Immature natural killer cell (primary cell): ENCODE measurements around the gene DKC1. TPM values are rescaled to one million over a fixed set of nuclear protein-coding genes. Genes with fewer than 3 reads are reported as not detected.

Experiments
- DNase-seq, 3 donors: peaks; one replicate each; pipeline ENCODE4 v3.0.0; 2022; ENCODE audit warnings: mixed read lengths in 1 of 3
- H3K27ac Mint-ChIP-seq, 6 donors: one replicate each; pipeline ENCODE4 v1.8.0; 2020; ENCODE audit warnings: mixed read lengths in 6 of 6, mild to moderate bottlenecking in 5 of 6, inconsistent platforms in 4 of 6, moderate library complexity in 3 of 6
- H3K27me3 Mint-ChIP-seq, 3 donors: one replicate each; pipeline ENCODE4 v1.8.0; 2020 to 2021; ENCODE audit warnings: low read depth in 3 of 3, mild to moderate bottlenecking in 3 of 3, mixed read lengths in 3 of 3, moderate library complexity in 3 of 3, inconsistent platforms in 1 of 3
- H3K36me3 Mint-ChIP-seq, 3 donors: one replicate each; pipeline ENCODE4 v1.8.0; 2020; ENCODE audit warnings: mixed read lengths in 3 of 3, inconsistent platforms in 2 of 3, mild to moderate bottlenecking in 2 of 3
- H3K4me1 Mint-ChIP-seq, 2 donors: one replicate each; pipeline ENCODE4 v1.8.0; 2020; ENCODE audit warnings: inconsistent platforms in 2 of 2, mild to moderate bottlenecking in 2 of 2, mixed read lengths in 2 of 2, moderate library complexity in 1 of 2
- H3K4me3 Mint-ChIP-seq, 5 donors: one replicate each; pipeline ENCODE4 v1.8.0; 2020; ENCODE audit warnings: mild to moderate bottlenecking in 5 of 5, mixed read lengths in 5 of 5, inconsistent platforms in 3 of 5, moderate library complexity in 3 of 5
- H3K9me3 Mint-ChIP-seq, 6 donors: one replicate each; pipeline ENCODE4 v1.8.0; 2020; ENCODE audit warnings: mild to moderate bottlenecking in 6 of 6, mixed read lengths in 6 of 6, inconsistent platforms in 4 of 6, moderate library complexity in 3 of 6
- polyA plus RNA-seq, 3 donors: library from polyadenylated mRNA; unstranded; fragments of 300-500 nt; fragmentation: Illumina TruSeq; gene quantifications; one replicate each; pipeline ENCODE4 v1.2.3, GENCODE V29; 2021

Gene DKC1
- 10 to 100 TPM; 21.1 to 35.5 (median 32.3) TPM for polyA plus RNA-seq

DNA sequence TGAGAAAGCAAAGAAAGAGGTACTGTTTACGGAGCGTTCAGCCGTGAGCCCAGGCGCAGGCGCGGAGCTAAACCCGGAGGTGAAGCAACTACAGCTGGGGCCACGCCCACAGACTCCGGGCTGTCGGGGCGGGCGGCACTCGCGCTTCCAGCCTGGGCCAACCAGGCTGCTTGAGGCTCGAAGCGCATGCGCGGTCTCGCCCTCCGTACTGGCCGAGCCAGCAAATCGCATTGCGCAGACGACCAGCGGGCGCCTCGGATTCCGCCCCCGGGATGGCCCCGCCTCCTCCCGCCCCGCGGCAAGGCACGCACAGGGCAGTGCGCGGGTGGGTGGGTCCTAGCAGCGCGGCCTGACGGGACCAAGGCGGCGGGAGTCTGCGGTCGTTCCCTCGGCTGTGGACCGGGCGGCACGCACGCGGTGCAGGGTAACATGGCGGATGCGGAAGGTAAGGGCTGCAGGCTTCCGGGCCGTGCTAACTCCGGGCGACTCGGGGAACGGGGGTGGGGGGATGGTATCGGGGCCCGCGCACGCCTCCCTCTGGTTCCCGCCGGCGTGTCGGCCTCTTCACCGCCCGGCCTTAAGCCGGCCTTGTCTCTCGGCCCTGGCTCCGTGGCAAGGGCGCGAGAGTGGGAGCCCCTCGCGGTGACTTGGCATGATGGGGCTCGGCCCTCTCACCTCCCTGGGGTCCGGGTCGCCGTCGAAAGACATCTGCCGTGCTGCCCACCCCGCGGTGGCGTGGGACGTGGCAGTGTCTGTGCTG lies at the start of gene DKC1:
TSS of gene DKC1 (plus strand) at position 328 of the 760 bp plus-strand sequence. CDS start at position 430, 102 bp downstream.
- H3K27ac Mint-ChIP-seq = peak within 1 kb of the TSS; percentile 73 to 92 (median 92)
- peaks cover 0 to 11% (median 6%) of the 10 kb centered on the region in 3 donors for H3K36me3 Mint-ChIP-seq
- peaks cover 17 to 22% of the 10 kb centered on the region in 2 donors for H3K4me1 Mint-ChIP-seq
- H3K4me3 Mint-ChIP-seq = peak within 1 kb of the TSS; percentile 84 to 90 (median 85)
- peaks cover 0 to 6% (median 3%) of the 10 kb centered on the region in 3 donors for H3K27me3 Mint-ChIP-seq
- DNase-seq = peak; percentile 93 to 96 (median 95)
- H3K9me3 Mint-ChIP-seq = no peaks in the 10 kb centered on the region

DNA sequence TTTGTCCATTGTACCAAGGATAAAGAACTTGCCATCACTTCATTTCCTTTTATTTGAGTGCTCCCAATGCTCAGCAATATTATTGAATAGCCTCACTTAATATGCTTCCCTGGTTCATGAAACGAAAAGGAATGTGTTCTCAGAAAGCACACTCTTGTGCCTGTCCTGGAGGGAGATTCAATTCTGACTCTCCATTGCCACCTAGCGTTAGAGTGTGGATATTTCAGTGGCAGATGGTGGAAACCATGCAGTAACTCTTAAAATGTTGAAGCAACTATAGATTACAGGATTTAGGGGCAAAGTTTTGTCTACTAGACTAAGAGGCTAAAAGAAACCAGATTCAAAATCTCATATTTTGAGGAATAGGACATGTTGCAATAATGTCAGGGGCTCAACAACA lies 47.7 kb upstream of the DKC1 start:
- DNase-seq = peak; percentile 56 to 67 (median 57)
- H3K27ac Mint-ChIP-seq = peak overlapping the region in 5 of 6 donors; percentile 54 to 90 (median 65)
- H3K4me1 Mint-ChIP-seq = peaks cover 79 to 86% of the 10 kb centered on the region in 2 donors
- H3K27me3 Mint-ChIP-seq = peaks cover 0 to 10% (median 2%) of the 10 kb centered on the region in 3 donors
- H3K4me3 Mint-ChIP-seq = peak overlapping the region in 2 of 5 donors; percentile 33 to 47
- H3K36me3 Mint-ChIP-seq = peaks cover 16 to 21% (median 19%) of the 10 kb centered on the region in 3 donors
- no peaks in the 10 kb centered on the region for H3K9me3 Mint-ChIP-seq

DNA sequence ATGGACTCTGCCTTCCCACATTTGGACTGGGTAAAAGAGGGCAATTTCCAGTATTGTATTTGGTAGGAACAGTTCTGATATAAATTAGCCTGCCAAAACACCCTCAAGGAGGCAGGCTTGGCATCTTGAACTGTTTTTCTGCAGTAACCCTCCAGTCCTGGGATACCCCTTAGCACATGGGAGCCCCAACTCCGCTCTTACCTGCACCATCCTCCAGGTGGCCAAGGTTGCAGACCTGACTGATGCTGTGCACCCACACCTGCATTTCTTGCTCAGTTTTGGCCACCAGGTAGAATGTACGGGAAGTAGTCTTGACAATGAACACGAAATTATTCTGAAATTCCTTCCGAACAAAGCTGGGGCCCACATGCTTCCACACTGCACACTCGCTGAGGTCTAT lies 46.8 kb upstream of the DKC1 start:
- H3K9me3 Mint-ChIP-seq = no peaks in the 10 kb centered on the region
- H3K36me3 Mint-ChIP-seq = peaks cover 16 to 21% (median 18%) of the 10 kb centered on the region in 3 donors
- no peak overlapping the region for H3K4me3 Mint-ChIP-seq
- H3K4me1 Mint-ChIP-seq = peaks cover 76 to 88% of the 10 kb centered on the region in 2 donors
- no peak for DNase-seq
- peaks cover 0 to 10% (median 2%) of the 10 kb centered on the region in 3 donors for H3K27me3 Mint-ChIP-seq
- peak overlapping the region in 1 of 6 donors; percentile 81 for H3K27ac Mint-ChIP-seq

DNA sequence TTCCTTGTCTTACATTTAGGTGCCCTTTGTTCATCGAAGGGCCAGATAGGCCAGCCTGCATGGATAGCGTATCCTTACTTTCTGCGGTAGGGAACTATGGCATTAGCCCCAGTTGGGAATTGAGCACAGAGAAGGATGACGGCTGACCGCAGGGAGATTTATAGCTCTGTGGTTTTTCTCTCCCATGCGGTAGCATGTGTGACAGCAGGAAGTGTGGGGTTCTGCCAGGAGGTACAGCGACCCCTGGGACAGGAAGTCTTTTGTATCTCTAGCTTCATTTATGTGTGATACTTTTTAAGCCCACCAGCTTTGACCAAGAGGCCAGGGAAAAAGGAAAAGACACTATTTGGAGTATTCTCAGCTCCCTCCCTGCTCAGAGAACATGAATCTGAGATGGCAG lies 44.8 kb upstream of the DKC1 start:
- Mint-ChIP-seq H3K27me3 (peaks cover 0 to 8% (median 4%) of the 10 kb centered on the region in 3 donors), H3K9me3 (no peaks in the 10 kb centered on the region), H3K27ac (peak overlapping the region; percentile 78 to 96 (median 88)), H3K4me3 (peak overlapping the region; percentile 72 to 83 (median 75)), H3K36me3 (peaks cover 5 to 14% (median 6%) of the 10 kb centered on the region in 3 donors), H3K4me1 (peaks cover 71 to 88% of the 10 kb centered on the region in 2 donors)
- peak; percentile 48 to 64 (median 56) for DNase-seq

DNA sequence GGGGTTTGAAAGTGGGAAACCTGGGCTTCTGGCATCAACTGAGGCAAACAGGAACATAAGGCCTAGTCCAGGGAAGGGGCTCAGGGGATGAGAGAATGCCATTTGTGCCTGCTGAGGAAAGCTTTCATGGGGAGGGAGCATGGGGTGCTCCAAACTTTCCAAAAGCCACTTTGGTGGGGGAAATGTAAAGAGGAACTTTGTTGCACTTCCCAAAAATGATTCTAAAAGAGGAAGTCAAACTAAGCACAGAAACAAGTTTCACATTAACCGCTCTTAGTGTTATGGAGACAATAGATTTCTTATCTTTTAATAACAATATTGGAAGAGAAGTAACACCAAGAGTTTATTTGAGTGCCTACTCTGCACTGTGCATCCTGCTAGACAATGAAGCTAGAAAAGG lies 44.0 kb upstream of the DKC1 start:
- H3K9me3 Mint-ChIP-seq = no peaks in the 10 kb centered on the region
- DNase-seq = no peak
- H3K4me3 Mint-ChIP-seq = peak overlapping the region; percentile 72 to 83 (median 75)

DNA sequence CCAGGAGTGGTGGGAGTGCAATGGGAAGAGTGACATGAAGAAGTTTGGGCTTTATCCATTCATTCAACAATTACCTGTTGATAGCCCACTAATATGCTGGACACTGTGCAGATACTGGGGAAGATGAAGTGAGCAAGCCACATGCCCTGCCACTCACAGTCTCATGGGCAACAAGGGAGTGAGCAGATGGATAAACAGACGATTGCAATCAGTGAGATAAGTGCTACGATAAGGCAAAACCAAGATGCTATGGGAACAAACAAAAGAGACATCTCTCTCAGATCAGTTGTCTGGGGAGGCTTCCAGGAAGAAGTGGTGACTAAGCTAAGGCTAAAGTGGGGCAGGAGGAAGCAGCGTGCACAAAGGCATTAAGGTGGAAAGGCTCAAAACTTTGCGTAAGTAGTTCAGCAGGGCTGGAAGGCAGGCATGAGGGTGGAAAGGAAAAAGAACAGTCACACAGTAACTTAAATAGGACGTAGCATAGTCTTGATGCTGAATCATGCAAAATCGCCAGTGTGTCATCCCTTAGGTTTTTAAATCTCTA lies 43.5 kb upstream of the DKC1 start:
- Mint-ChIP-seq H3K36me3 (peaks cover 4 to 13% (median 5%) of the 10 kb centered on the region in 3 donors), H3K4me1 (peaks cover 77 to 86% of the 10 kb centered on the region in 2 donors), H3K27me3 (peaks cover 0 to 7% (median 6%) of the 10 kb centered on the region in 3 donors), H3K9me3 (no peaks in the 10 kb centered on the region), H3K4me3 (peak overlapping the region; percentile 60 to 83 (median 74)), H3K27ac (peak overlapping the region; percentile 78 to 96 (median 88))
- DNase-seq = peak in 2 of 3 donors; percentile 29 to 38

More for the DNA sequence above, 44.0 kb upstream of the DKC1 start:
- Mint-ChIP-seq H3K4me1 (peaks cover 72 to 88% of the 10 kb centered on the region in 2 donors), H3K27me3 (peaks cover 0 to 6% (median 6%) of the 10 kb centered on the region in 3 donors), H3K27ac (peak overlapping the region; percentile 78 to 96 (median 88)), H3K36me3 (peaks cover 4 to 13% (median 5%) of the 10 kb centered on the region in 3 donors)

DNA sequence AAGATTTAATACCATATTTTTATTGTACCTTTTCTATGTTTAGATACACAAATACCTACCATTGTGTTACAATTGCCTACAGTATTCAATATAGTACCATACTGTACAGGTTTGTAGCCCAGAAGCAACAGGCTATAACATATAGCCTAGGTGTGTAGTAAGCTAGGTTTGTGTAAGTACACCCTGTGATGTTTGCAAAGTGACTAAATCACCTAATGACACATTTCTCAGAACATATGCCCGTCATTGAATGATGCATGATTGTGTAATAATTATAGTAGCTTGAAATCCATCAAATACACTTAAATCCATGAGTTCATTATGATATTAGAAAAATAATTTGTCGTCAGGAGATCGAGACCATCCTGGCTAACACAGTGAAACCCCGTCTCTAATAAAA lies 42.6 kb upstream of the DKC1 start:
- Mint-ChIP-seq H3K36me3 (peaks cover 2 to 11% (median 3%) of the 10 kb centered on the region in 3 donors), H3K4me3 (peak overlapping the region in 1 of 5 donors; percentile 78), H3K27me3 (peaks cover 0 to 6% (median 3%) of the 10 kb centered on the region in 3 donors), H3K9me3 (no peaks in the 10 kb centered on the region), H3K27ac (peak overlapping the region in 3 of 6 donors; percentile 23 to 96 (median 88)), H3K4me1 (peaks cover 78 to 86% of the 10 kb centered on the region in 2 donors)
- DNase-seq = no peak

DNA sequence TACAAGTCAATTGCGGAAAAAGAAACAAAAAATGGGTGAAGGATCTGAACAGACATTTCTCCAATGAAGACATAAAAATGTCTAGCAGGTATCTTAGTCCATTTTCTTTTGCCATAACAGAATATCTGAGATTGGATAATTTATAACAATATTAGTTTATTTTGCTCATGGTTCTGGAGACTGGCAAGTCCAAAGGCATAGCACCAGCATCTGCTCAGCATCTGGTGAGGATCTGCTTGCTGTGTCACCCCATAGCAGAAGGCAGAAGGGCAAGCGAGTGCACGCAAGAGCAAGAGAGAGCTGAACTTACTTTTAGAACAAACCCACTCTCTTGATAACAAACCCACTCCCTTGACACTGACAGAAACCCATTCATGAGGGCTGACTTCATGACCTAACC lies 41.5 kb upstream of the DKC1 start:
- DNase-seq = no peak
- peaks cover 85 to 91% of the 10 kb centered on the region in 2 donors for H3K4me1 Mint-ChIP-seq
- H3K36me3 Mint-ChIP-seq = peaks cover 0 to 10% (median 0%) of the 10 kb centered on the region in 3 donors
- H3K27ac Mint-ChIP-seq = peak overlapping the region; percentile 32 to 81 (median 64)
- H3K9me3 Mint-ChIP-seq = no peaks in the 10 kb centered on the region
- H3K27me3 Mint-ChIP-seq = peaks cover 0 to 6% (median 3%) of the 10 kb centered on the region in 3 donors
- peak overlapping the region in 1 of 5 donors; percentile 8 for H3K4me3 Mint-ChIP-seq

DNA sequence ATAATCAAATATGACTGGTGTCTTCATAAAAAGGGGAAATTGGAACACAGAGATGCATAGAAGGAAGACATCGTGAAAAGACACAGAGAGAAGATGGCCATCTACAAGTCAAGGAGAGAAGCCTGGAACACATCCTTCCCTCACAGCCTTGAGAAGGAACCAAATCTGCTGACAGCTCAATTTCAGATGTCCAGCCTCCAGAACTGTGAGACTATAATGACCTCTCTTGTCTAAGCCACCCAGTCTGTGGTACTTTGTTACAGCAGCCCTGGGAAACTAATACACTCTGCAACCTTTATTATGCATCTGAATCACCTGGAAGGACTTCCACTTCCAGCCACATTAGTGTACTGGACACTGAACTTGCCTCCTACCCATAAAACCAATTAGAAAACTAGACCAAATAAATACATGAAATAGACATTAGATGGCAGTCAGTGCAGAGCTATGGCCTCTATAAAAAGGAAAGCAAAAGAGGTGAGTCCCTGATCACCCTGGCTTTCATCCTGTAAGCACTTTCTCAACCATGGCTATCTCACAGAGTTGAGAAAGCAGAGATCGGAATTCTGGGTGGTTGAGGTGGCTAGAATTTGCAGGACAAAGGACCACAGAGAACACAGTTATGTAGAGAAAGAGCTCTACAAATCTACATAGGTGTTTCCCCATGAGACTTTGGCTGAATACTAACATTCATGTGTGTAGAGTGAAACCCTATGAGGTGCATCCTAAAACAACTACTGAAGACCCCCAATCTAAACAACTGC lies 37.5 kb upstream of the DKC1 start:
- Mint-ChIP-seq H3K4me1 (peaks cover 89 to 95% of the 10 kb centered on the region in 2 donors), H3K36me3 (peaks cover 0 to 10% (median 0%) of the 10 kb centered on the region in 3 donors), H3K4me3 (peak overlapping the region; percentile 41 to 71 (median 68)), H3K9me3 (no peaks in the 10 kb centered on the region), H3K27me3 (peaks cover 0 to 6% (median 5%) of the 10 kb centered on the region in 3 donors), H3K27ac (peak overlapping the region; percentile 87 to 98 (median 96))
- DNase-seq = peak in 2 of 3 donors; percentile 35 to 54

DNA sequence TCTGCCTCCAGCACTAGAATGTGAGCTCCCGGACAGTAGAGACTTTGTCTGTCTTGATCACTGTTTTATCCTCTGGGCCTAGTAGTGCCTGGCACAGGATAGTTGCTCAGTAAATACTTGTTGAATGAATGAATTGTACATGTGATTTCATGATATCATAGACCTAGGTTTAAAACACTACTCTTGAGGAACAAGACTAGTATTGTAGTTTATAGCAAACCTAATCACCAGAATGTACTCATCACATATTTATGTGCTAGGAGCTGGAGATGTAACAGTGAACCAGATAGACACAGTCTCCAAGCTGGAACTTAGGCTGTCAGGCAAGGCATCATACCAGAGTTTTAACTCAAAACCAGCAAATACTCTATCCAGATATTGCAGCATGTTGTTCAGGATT lies 35.2 kb upstream of the DKC1 start:
- DNase-seq = no peak
- Mint-ChIP-seq H3K9me3 (no peaks in the 10 kb centered on the region), H3K27ac (peak overlapping the region; percentile 88 to 98 (median 96)), H3K4me3 (peak overlapping the region in 1 of 5 donors; percentile 36), H3K27me3 (peaks cover 0 to 10% (median 2%) of the 10 kb centered on the region in 3 donors), H3K4me1 (peaks cover 98% of the 10 kb centered on the region in 2 donors), H3K36me3 (peaks cover 0 to 3% (median 0%) of the 10 kb centered on the region in 3 donors)

DNA sequence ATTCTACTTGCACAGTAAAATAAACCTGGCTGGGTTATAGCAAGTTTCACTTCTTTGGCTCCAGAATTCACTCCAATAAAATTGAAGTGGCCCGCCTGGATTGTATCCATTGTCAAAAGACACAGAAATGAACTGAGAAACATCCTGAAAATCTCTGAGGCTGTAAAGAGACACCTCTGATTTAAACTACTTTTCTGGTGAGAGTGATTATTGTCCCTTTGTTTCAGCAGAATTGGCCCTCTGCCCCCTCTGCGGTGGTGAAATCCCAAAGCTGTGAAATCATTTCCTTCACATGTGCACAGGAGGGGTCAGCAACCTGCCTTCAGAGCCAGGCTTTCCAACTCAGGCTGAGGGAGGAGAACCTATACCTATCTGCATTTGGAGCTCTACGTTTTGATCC lies 34.8 kb upstream of the DKC1 start:
- H3K9me3 Mint-ChIP-seq = no peaks in the 10 kb centered on the region
- H3K36me3 Mint-ChIP-seq = peaks cover 0 to 3% (median 0%) of the 10 kb centered on the region in 3 donors
- H3K27me3 Mint-ChIP-seq = peaks cover 0 to 9% (median 2%) of the 10 kb centered on the region in 3 donors
- H3K27ac Mint-ChIP-seq = peak overlapping the region; percentile 88 to 98 (median 96)
- peaks cover 98% of the 10 kb centered on the region in 2 donors for H3K4me1 Mint-ChIP-seq
- DNase-seq = no peak
- H3K4me3 Mint-ChIP-seq = peak overlapping the region in 1 of 5 donors; percentile 42

DNA sequence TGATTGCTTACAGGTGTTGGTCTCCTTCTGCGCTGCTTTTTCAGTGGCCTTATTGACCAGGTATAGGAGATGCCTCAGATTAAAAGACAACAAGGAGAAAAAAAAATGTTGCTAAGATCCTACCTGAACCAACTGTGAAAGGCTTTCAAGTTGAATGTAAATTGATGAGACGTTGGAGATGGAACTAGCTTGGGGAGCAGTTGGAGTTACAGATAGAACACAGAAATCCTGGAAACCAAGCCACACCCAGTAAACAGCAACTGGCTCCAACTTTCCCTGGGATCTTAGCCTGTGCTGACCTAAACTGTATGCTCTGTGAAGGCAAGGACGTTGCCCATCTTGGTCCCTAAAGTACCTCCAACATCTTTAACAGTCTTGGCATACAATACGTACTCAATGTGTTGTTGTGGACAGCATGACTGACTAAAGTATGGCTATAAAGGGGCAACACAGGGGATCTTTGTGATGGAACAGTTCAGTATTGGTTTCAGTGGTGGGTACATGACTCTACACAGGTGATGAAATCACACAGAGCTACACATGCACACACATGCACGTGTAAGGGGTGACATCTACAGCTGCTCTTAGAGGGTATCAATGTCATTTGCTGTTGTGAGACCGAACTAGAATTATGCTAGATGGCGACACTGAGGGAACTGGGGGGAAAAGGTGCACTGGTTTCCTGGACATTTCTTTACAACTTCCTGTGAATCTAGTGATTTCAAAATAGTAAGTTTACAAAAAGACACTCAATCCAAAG lies 34.1 kb upstream of the DKC1 start:
- Mint-ChIP-seq H3K4me3 (peak overlapping the region in 4 of 5 donors; percentile 15 to 62 (median 35)), H3K9me3 (no peaks in the 10 kb centered on the region), H3K27ac (peak overlapping the region; percentile 93 to 98 (median 97)), H3K27me3 (peaks cover 0 to 11% (median 0%) of the 10 kb centered on the region in 3 donors), H3K4me1 (peaks cover 98% of the 10 kb centered on the region in 2 donors), H3K36me3 (no peaks in the 10 kb centered on the region)
- DNase-seq = no peak
